MM.1S (cell line): Measurements from ENCODE around the gene ZFX.

Experiments
- DNase-seq: peaks from one replicate; pipeline ENCODE4 v3.0.0-alpha.2; 2015
- H2AFZ ChIP-seq: fragments of 300-600 bp; sonication (generic); 2 replicates; pipeline ENCODE4 v1.6.0; 2016; ENCODE audit warnings: antibody characterized with exemption, low read length
- H3F3A ChIP-seq: fragments of 300-600 bp; sonication (generic); 2 replicates; pipeline ENCODE4 v1.6.1; 2016; ENCODE audit warnings: mild to moderate bottlenecking, antibody characterized with exemption, low read length, moderate library complexity, mixed read lengths; ENCODE audit not compliant: insufficient read depth
- H3K27ac ChIP-seq: fragments of 300-600 bp; sonication (generic); 2 replicates; pipeline ENCODE4 v1.5.1; 2016; ENCODE audit warnings: mild to moderate bottlenecking, low read length
- H3K27me3 ChIP-seq: fragments of 300-600 bp; sonication (generic); replicated peaks from 2 replicates; pipeline ENCODE4 v1.6.0; 2016; ENCODE audit warnings: low read length; ENCODE audit not compliant: insufficient read depth
- H3K36me3 ChIP-seq: fragments of 300-600 bp; sonication (generic); replicated peaks from 2 replicates; pipeline ENCODE4 v1.6.1; 2016; ENCODE audit warnings: mild to moderate bottlenecking, low read length, mixed read lengths; ENCODE audit not compliant: insufficient read depth
- H3K4me1 ChIP-seq: fragments of 300-600 bp; sonication (generic); 2 replicates; pipeline ENCODE4 v1.6.1; 2016; ENCODE audit warnings: low read length, mixed read lengths
- H3K4me2 ChIP-seq: fragments of 300-600 bp; sonication (generic); 2 replicates; pipeline ENCODE4 v1.6.0; 2016; ENCODE audit warnings: low read depth, low read length
- H3K4me3 ChIP-seq: fragments of 300-600 bp; sonication (generic); 2 replicates; pipeline ENCODE4 v1.5.1; 2016; ENCODE audit warnings: low read length, mixed read lengths
- H3K79me2 ChIP-seq: fragments of 300-600 bp; sonication (generic); 2 replicates; pipeline ENCODE4 v1.6.1; 2016; ENCODE audit warnings: mixed run types, low read length, mixed read lengths
- H3K9ac ChIP-seq: fragments of 300-600 bp; sonication (generic); 2 replicates; pipeline ENCODE4 v1.6.1; 2016; ENCODE audit warnings: low read length, mixed read lengths
- H3K9me2 ChIP-seq: fragments of 300-600 bp; sonication (generic); replicated peaks from 2 replicates; pipeline ENCODE4 v1.6.1; 2016; ENCODE audit warnings: mild to moderate bottlenecking, low read length, mixed read lengths; ENCODE audit not compliant: insufficient read depth
- H3K9me3 ChIP-seq: fragments of 300-600 bp; sonication (generic); replicated peaks from 2 replicates; pipeline ENCODE4 v1.6.1; 2016; ENCODE audit warnings: mild to moderate bottlenecking, low read length, mixed read lengths; ENCODE audit not compliant: insufficient read depth
- H4K20me1 ChIP-seq: fragments of 300-600 bp; sonication (generic); 2 replicates; pipeline ENCODE4 v1.6.1; 2016; ENCODE audit warnings: mild to moderate bottlenecking, low read length, moderate library complexity, mixed read lengths; ENCODE audit not compliant: insufficient read depth
- EZH2 ChIP-seq: fragments of 300-600 bp; sonication (generic); optimal IDR thresholded peaks from 2 replicates; pipeline ENCODE3; 2017; ENCODE audit warnings: low read depth, mild to moderate bottlenecking, antibody characterized with exemption, low read length, mixed read lengths
- EZH2phosphoT487 ChIP-seq: fragments of 300-600 bp; sonication (generic); IDR thresholded peaks from 2 replicates; pipeline ENCODE4 v1.6.1; 2018; ENCODE audit warnings: antibody characterized with exemption, low read length
- TF ChIP-seq, protein P1 (sequence below): fragments of 300-600 bp; sonication (generic); IDR thresholded peaks from 2 replicates; pipeline ENCODE4 v1.5.1; 2016; ENCODE audit warnings: antibody characterized with exemption, low read length, mixed read lengths

The ZFX gene

DNA sequence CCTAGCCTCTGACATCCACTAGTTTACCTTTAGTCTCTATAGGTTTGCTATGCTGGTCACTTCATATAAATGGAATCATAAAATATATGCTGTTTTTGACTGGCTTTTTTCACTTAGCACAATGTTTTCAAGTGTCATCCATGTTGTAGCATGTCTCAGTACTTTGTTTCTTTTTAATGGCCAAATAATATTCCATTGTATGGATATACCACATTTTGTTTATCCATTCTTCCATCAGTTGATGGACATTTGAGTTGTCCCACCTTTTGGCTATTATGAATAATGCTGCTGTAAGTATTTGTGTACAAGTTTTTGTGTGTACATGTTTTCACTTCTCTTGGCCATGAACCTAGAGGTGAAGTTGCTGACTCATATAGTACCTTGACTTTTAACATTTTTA, 75.7 kb downstream of the ZFX start:
- TF ChIP-seq, protein P1, sequence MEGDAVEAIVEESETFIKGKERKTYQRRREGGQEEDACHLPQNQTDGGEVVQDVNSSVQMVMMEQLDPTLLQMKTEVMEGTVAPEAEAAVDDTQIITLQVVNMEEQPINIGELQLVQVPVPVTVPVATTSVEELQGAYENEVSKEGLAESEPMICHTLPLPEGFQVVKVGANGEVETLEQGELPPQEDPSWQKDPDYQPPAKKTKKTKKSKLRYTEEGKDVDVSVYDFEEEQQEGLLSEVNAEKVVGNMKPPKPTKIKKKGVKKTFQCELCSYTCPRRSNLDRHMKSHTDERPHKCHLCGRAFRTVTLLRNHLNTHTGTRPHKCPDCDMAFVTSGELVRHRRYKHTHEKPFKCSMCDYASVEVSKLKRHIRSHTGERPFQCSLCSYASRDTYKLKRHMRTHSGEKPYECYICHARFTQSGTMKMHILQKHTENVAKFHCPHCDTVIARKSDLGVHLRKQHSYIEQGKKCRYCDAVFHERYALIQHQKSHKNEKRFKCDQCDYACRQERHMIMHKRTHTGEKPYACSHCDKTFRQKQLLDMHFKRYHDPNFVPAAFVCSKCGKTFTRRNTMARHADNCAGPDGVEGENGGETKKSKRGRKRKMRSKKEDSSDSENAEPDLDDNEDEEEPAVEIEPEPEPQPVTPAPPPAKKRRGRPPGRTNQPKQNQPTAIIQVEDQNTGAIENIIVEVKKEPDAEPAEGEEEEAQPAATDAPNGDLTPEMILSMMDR, result no peak
- TF ChIP-seq EZH2phosphoT487 (no peak), EZH2 (no peak)
- no peaks in the 10 kb centered on the region for H3K36me3 ChIP-seq
- no peak overlapping the region for H3K4me2 ChIP-seq
- no peaks in the 10 kb centered on the region for H3F3A ChIP-seq
- no peaks in the 10 kb centered on the region for H3K79me2 ChIP-seq
- H2AFZ ChIP-seq, result no peak overlapping the region
- H3K9ac ChIP-seq, result no peak overlapping the region
- H3K4me1 ChIP-seq, result no peaks in the 10 kb centered on the region
- H3K9me3 ChIP-seq, result no peaks in the 10 kb centered on the region
- no peak for DNase-seq
- H3K27me3 ChIP-seq, result no peaks in the 10 kb centered on the region
- H3K27ac ChIP-seq, result no peak overlapping the region
- H3K4me3 ChIP-seq, result no peak overlapping the region
- no peaks in the 10 kb centered on the region for H3K9me2 ChIP-seq
- H4K20me1 ChIP-seq, result no peaks in the 10 kb centered on the region

DNA sequence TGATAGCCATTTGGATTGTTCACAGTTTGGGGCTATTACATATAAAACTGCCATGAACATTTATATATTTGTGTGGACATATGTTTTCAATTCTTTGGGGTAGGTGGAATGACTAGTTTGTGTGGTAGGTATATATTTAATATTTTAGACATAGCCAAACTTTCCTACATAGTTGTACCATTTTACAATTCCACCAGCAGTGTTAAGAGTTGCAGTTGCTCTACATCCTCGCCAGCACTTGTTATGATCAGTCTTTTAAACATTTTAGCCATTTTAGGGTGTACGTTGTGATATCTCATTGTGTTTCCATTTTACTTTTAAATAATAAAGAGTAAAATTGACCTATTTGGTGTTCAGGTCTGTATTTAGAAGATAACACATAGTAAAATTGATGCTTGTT, 76.6 kb downstream of the ZFX start:
- TF ChIP-seq EZH2, result no peak
- no peak for TF ChIP-seq EZH2phosphoT487
- TF ChIP-seq, protein P1, result no peak
- no peak overlapping the region for H3K4me3 ChIP-seq
- H3K79me2 ChIP-seq, result no peaks in the 10 kb centered on the region
- no peaks in the 10 kb centered on the region for H3K4me1 ChIP-seq
- no peaks in the 10 kb centered on the region for H3F3A ChIP-seq
- H3K36me3 ChIP-seq, result no peaks in the 10 kb centered on the region
- no peak for DNase-seq
- H3K9me2 ChIP-seq, result no peaks in the 10 kb centered on the region
- no peak overlapping the region for H2AFZ ChIP-seq
- no peaks in the 10 kb centered on the region for H3K9me3 ChIP-seq
- H3K27ac ChIP-seq, result no peak overlapping the region
- no peak overlapping the region for H3K9ac ChIP-seq
- H3K4me2 ChIP-seq, result no peak overlapping the region
- H4K20me1 ChIP-seq, result no peaks in the 10 kb centered on the region
- no peaks in the 10 kb centered on the region for H3K27me3 ChIP-seq

DNA sequence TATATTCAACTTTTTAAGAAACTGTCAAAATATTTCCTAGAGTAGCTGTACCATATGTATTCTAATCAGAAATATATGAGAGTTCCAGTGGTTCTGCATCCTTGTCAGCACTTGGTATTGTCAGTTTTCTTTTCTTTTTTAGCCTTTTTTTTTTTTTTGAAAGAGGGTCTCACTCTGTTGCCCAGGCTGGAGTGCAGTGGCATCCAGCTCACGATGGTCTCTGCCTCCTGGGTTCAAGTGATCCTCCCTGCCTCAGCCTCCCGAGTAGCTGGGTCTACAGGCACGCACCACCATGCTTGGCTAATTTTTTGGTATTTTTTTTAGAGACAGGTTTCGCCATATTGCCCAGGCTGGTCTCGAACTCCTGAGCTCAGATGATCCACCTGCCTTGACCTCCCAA, 79.1 kb downstream of the ZFX start:
- H3K4me3 ChIP-seq, result no peak overlapping the region

More for the DNA sequence above, 79.1 kb downstream of the ZFX start:
- no peak overlapping the region for H3K4me2 ChIP-seq
- TF ChIP-seq EZH2 (no peak), EZH2phosphoT487 (no peak)
- TF ChIP-seq, protein P1, result no peak
- H3F3A ChIP-seq, result no peaks in the 10 kb centered on the region
- no peak overlapping the region for H3K9ac ChIP-seq
- H4K20me1 ChIP-seq, result no peaks in the 10 kb centered on the region
- H3K9me3 ChIP-seq, result no peaks in the 10 kb centered on the region
- no peak overlapping the region for H3K27ac ChIP-seq
- H3K36me3 ChIP-seq, result no peaks in the 10 kb centered on the region
- H3K79me2 ChIP-seq, result no peaks in the 10 kb centered on the region
- H3K4me1 ChIP-seq, result no peaks in the 10 kb centered on the region
- no peak overlapping the region for H2AFZ ChIP-seq
- no peaks in the 10 kb centered on the region for H3K27me3 ChIP-seq
- H3K9me2 ChIP-seq, result no peaks in the 10 kb centered on the region
- no peak for DNase-seq
